ENCODE results near the gene MRPL58.

DNA sequence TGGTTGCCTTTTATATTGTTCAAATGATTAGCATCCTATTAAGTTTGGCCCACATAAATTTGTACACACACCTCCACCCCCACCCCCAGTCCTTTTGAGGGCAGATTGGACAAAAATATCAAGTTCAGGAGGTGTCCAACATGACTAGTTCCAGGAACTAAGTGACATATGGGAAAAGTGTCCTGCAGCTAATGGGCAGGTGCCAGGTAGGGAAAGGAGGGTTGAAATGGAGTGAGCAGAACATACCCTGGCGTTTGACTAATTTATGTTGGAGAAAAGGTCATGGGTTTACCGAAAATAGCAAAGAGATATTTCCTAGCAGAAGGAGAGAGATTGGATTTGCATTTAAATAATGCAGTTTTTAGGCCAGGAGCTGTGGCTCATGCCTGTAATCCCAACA, 39.5 kb downstream of the MRPL58 start:
- TF ChIP-seq, protein P1, sequence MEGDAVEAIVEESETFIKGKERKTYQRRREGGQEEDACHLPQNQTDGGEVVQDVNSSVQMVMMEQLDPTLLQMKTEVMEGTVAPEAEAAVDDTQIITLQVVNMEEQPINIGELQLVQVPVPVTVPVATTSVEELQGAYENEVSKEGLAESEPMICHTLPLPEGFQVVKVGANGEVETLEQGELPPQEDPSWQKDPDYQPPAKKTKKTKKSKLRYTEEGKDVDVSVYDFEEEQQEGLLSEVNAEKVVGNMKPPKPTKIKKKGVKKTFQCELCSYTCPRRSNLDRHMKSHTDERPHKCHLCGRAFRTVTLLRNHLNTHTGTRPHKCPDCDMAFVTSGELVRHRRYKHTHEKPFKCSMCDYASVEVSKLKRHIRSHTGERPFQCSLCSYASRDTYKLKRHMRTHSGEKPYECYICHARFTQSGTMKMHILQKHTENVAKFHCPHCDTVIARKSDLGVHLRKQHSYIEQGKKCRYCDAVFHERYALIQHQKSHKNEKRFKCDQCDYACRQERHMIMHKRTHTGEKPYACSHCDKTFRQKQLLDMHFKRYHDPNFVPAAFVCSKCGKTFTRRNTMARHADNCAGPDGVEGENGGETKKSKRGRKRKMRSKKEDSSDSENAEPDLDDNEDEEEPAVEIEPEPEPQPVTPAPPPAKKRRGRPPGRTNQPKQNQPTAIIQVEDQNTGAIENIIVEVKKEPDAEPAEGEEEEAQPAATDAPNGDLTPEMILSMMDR (IDR thresholded peaks at IDR 0.05 in 8 of 11, conservative IDR thresholded peaks at IDR 0.05 in 3 of 11): no peak
- TF ChIP-seq POLR2A (IDR thresholded peaks at IDR 0.05): no peak
